ENCODE results near the gene GLIPR1.
"Not testable (repeated sequence)": the region's sequence is repeated elsewhere in the genome, so short reads cannot be mapped to it uniquely, and the experiment has no call there.

Gene GLIPR1

GRCh38 chr12:75480469-75480949, at the start of gene GLIPR1:
Gene GLIPR1, plus strand, starts transcription at chr12:75480755. Its CDS starts 126 bp downstream, at chr12:75480881.
- DNase-seq = peak; percentile 93

- DNase-seq = no peak
Observed at GRCh38 chr12:75432924-75433323, 47.6 kb upstream of the GLIPR1 start.

GRCh38 chr12:75437564-75437963, 43.0 kb upstream of the GLIPR1 start:
- peak; percentile 63 for DNase-seq

GRCh38 chr12:75438059-75438754, 42.3 kb upstream of the GLIPR1 start:
- no peak for DNase-seq

- no peak for DNase-seq
Observed at GRCh38 chr12:75439048-75439447, 41.5 kb upstream of the GLIPR1 start.

GRCh38 chr12:75439930-75440329, 40.6 kb upstream of the GLIPR1 start:
- DNase-seq = no peak

- DNase-seq = not testable (repeated sequence)
Observed at GRCh38 chr12:75441687-75442449, 38.7 kb upstream of the GLIPR1 start.

- not testable (repeated sequence) for DNase-seq
Observed at GRCh38 chr12:75442454-75442853, 38.1 kb upstream of the GLIPR1 start.

- DNase-seq = no peak
Observed at GRCh38 chr12:75443709-75444108, 36.8 kb upstream of the GLIPR1 start.

GRCh38 chr12:75444429-75445136, 36.0 kb upstream of the GLIPR1 start:
- DNase-seq = peak; percentile 23

- not testable (repeated sequence) for DNase-seq
Observed at GRCh38 chr12:75445137-75445507, 35.4 kb upstream of the GLIPR1 start.

- no peak for DNase-seq
Observed at GRCh38 chr12:75446857-75447256, 33.7 kb upstream of the GLIPR1 start.

GRCh38 chr12:75447691-75448393, 32.7 kb upstream of the GLIPR1 start:
- DNase-seq = no peak

GRCh38 chr12:75452675-75453330, 27.8 kb upstream of the GLIPR1 start:
- DNase-seq = no peak

- DNase-seq = no peak
Observed at GRCh38 chr12:75455839-75456238, 24.7 kb upstream of the GLIPR1 start.

- DNase-seq = no peak
Observed at GRCh38 chr12:75457191-75457590, 23.4 kb upstream of the GLIPR1 start.

GRCh38 chr12:75457866-75458265, 22.7 kb upstream of the GLIPR1 start:
- not testable (repeated sequence) for DNase-seq

GRCh38 chr12:75459755-75460154, 20.8 kb upstream of the GLIPR1 start:
- no peak for DNase-seq

- no peak for DNase-seq
Observed at GRCh38 chr12:75460204-75460603, 20.4 kb upstream of the GLIPR1 start.

- DNase-seq = peak; percentile 82
Observed at GRCh38 chr12:75471902-75472890, 8.4 kb upstream of the GLIPR1 start.

GRCh38 chr12:75474116-75474515, 6.4 kb upstream of the GLIPR1 start:
- no peak for DNase-seq
